Omental fat pad (tissue), 4 donors: Measurements from ENCODE around the gene SEC23IP. TPM values are rescaled to one million over a fixed set of nuclear protein-coding genes. Genes with fewer than 3 reads are reported as not detected.

Experiments
- ATAC-seq: fragments of 150-250 bp; one replicate; pipeline ENCODE4 v1.9.1; 2016; ENCODE audit warnings: mild to moderate bottlenecking, moderate library complexity; ENCODE audit not compliant: low FRiP score
- DNase-seq: peaks from one replicate; pipeline ENCODE4 v3.0.0-alpha.2; 2019; ENCODE audit warnings: low spot score
- total RNA-seq, 4 donors: library from RNA; depleted of rRNA; stranded (reverse); fragments of >200 nt; gene quantifications; one replicate each; pipeline ENCODE4 v1.1.0, GENCODE V29; 2016
- TF ChIP-seq, protein P1 (sequence below), 3 donors: fragments of 450-650 bp; IDR thresholded peaks; one replicate each; pipeline ENCODE4 v1.5.1; 2016 to 2017; ENCODE audit warnings: antibody characterized with exemption in 3 of 3, mild to moderate bottlenecking in 3 of 3, moderate library complexity in 2 of 3

SEC23IP gene
- total RNA-seq, 4 donors from 2014 or later, result 15.9 to 37.3 (median 19.7) TPM

DNA sequence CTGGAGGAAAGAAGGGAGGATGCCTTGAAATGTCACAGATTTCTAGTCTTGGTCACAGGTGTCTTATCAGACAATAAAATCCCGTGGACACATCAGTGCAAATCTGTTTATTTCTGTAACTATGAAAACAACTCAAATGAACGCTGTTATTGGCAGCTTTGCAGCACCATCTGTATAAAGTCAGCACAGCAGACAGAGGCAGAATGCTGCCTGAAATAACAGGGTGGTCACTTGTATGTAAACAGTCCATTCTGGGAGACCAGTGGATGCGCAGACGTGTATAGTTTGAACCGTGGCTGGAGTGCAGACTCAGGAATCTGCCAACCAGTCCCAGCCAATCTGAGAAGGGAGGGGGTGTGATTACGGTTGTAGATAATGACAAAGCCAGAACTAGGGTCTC, 54.8 kb downstream of the SEC23IP start:
- ATAC-seq, result no peak
- no peak for DNase-seq
- TF ChIP-seq, protein P1, sequence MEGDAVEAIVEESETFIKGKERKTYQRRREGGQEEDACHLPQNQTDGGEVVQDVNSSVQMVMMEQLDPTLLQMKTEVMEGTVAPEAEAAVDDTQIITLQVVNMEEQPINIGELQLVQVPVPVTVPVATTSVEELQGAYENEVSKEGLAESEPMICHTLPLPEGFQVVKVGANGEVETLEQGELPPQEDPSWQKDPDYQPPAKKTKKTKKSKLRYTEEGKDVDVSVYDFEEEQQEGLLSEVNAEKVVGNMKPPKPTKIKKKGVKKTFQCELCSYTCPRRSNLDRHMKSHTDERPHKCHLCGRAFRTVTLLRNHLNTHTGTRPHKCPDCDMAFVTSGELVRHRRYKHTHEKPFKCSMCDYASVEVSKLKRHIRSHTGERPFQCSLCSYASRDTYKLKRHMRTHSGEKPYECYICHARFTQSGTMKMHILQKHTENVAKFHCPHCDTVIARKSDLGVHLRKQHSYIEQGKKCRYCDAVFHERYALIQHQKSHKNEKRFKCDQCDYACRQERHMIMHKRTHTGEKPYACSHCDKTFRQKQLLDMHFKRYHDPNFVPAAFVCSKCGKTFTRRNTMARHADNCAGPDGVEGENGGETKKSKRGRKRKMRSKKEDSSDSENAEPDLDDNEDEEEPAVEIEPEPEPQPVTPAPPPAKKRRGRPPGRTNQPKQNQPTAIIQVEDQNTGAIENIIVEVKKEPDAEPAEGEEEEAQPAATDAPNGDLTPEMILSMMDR (IDR thresholded peaks at IDR 0.05), result no peak

DNA sequence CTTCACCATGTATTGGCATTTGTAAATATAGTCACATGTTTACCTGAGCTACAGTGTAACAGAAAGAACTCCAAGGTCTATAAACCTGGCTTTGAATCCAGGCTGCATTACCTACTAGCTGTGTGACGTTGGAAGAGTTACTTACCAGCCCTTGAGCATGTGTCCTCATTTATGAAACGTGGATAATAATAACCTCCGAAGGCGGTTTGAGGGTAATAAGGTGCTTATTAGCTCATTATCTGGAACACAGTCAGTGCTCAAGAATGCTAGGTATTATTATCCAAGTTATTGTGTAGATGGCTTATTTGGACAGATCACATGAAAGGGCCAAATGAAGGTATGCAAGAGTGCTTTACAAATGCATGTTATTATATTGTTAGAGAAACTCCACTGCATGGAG, 64.9 kb downstream of the SEC23IP start:
- no peak for ATAC-seq

DNA sequence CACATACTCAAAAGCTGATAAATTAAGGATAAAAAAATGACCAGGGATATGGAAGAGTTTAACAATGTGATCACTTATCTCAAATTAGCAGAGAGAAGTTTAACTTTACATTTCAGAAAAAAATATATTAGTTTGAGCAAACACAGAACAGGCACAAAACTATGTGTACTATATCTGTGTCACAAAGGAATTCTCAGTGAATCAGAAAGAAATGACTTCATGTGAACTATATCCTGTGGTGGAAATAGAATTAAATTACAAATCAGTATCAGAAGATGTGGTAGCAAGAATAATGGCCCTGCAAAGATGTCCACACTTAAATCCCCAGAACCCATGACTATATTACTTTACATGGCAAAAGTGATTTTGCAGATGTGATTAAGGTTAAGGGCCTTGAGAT, 70.3 kb downstream of the SEC23IP start:
- TF ChIP-seq, protein P1 (IDR thresholded peaks at IDR 0.05), result no peak
- DNase-seq (no peak), ATAC-seq (no peak)

More for the DNA sequence above, 64.9 kb downstream of the SEC23IP start:
- DNase-seq, result no peak
- TF ChIP-seq, protein P1 (IDR thresholded peaks at IDR 0.05), result no peak

DNA sequence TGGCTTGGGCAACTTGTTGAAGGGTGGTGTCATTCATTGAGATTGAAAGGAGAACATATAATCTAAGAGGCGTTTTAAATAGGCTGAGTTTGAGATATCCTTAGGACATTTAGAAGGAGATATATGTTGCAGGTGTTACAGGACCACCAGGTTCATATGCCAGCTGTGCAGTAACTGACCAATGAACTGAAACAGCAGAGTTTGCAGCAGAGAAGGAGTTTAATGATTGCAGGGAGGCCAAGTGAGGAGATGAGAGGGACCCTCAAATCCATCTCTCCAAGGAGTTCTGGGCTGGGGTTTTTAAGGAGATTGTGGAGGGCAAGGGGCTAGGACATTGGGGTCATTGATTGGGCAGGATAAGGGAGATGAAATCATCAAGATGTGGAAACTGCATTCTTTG, 74.5 kb downstream of the SEC23IP start:
- TF ChIP-seq, protein P1 (IDR thresholded peaks at IDR 0.05), result no peak
- no peak for DNase-seq
- no peak for ATAC-seq

DNA sequence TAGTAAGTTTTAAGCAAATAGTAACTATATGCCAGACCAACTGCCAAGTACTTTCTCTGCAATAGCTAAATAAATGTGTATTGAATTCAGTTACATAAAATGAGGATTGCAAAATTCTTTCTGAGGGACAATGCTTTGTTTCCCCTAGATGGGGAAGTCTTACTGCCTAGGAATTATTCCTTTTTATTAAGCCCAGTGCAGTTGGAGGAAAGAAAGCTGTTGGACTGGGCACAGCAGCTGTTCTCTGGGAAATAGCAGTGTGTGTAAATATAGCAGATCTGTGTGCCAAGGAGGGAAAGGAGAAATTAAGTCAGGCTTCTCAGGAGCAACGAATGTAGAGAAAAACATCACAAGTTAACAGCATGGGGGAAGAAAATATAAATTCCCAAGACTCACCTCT, 77.1 kb downstream of the SEC23IP start:
- ATAC-seq, result no peak

DNA sequence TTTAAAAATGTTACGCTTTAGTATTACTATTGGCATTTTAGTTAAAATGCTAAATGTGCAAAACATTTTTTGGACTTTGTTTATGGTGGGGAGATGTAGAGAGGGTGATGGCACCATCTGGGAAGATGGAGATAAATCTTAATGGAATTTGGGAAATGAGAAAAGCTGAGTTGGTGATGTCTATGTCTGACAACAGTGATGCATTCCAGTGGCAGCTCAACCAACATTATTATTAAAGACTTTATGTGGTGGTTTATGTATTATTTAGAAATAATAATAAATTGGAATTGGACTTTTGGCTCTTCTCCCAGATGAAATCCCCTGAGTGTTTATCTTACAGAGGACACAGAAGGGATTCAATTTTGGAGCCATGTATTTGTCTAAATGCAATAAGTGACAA, 77.6 kb downstream of the SEC23IP start:
- TF ChIP-seq, protein P1 (IDR thresholded peaks at IDR 0.05), result no peak
- no peak for ATAC-seq
- no peak for DNase-seq

More for the DNA sequence above, 77.1 kb downstream of the SEC23IP start:
- TF ChIP-seq, protein P1 (IDR thresholded peaks at IDR 0.05), result no peak
- DNase-seq, result no peak

DNA sequence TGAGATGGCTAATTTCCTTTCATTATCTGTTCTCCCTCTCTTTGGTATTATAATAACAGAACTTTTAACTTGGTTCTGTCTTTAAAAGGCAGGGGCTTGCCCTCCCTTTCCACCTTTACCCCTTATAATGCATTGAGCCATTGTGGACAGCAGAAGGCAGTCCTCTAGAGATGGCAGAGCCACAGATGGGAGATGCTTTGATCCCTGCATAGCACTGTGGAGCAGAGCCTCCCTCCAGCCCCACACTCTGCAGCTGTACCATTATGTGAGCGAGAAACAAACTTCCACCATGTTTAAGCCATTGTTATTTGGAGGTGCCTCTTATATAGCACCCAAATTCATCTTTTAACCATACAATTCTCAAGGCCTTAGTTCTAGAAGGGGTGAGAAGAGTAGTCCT, 78.4 kb downstream of the SEC23IP start:
- TF ChIP-seq, protein P1 (IDR thresholded peaks at IDR 0.05), result no peak
- ATAC-seq, result no peak

More for the DNA sequence above, 78.4 kb downstream of the SEC23IP start:
- no peak for DNase-seq
